SK-N-SH treated with all-trans-retinoic acid at 6 μM for 48 hours (cell line): ENCODE results near the gene SETMAR.

ENCODE experiments used
- CREB5 ChIP-seq: fragments of 250-450 bp; sonication (Bioruptor Pico); IDR thresholded peaks from 2 replicates; pipeline ENCODE4 v1.5.1; 2020; ENCODE audit warnings: low read depth, mild to moderate bottlenecking, moderate library complexity
- PATZ1 ChIP-seq: fragments of 250-450 bp; sonication (Bioruptor Pico); IDR thresholded peaks from 2 replicates; pipeline ENCODE4 v1.8.0; 2020; ENCODE audit warnings: mild to moderate bottlenecking, moderate library complexity, borderline replicate concordance
- ZC3H10 ChIP-seq: fragments of 250-450 bp; sonication (Bioruptor Pico); IDR thresholded peaks from 2 replicates; pipeline ENCODE4 v1.5.1; 2021; ENCODE audit warnings: mild to moderate bottlenecking, moderate library complexity
- ZFP3 ChIP-seq: fragments of 250-450 bp; sonication (Bioruptor Pico); IDR thresholded peaks from 2 replicates; pipeline ENCODE4 v1.5.0; 2020; ENCODE audit warnings: mild to moderate bottlenecking, moderate library complexity
- ZFP30 ChIP-seq: fragments of 450-650 bp; formaldehyde crosslinking; IDR thresholded peaks from 2 replicates; pipeline ENCODE4 v1.5.0; 2022; ENCODE audit warnings: mild to moderate bottlenecking, moderate library complexity
- ZNF70 ChIP-seq: fragments of 450-650 bp; formaldehyde crosslinking; IDR thresholded peaks from 2 replicates; pipeline ENCODE4 v1.5.0; 2020; ENCODE audit warnings: mild to moderate bottlenecking, moderate library complexity

- TF ChIP-seq ZFP30 (CRISPR knock-in tag) = no peak
- TF ChIP-seq CREB5 = no peak
- no peak for TF ChIP-seq PATZ1 (CRISPR knock-in tag)
- no peak for TF ChIP-seq ZC3H10 (CRISPR knock-in tag)
- no peak; the same call in 1 of the 2 replicates for TF ChIP-seq ZNF70 (CRISPR knock-in tag)
- no peak for TF ChIP-seq ZFP3
Observed at GRCh38 chr3:4355401-4356219, 52.4 kb downstream of the SETMAR start.
